Astrocyte (in vitro differentiated cells and primary cell): Measurements from ENCODE around the gene BUD23.

Source experiments
- EZH2 ChIP-seq: IDR thresholded peaks from 2 replicates; pipeline ENCODE4 v1.6.1; 2012; ENCODE audit warnings: mild to moderate bottlenecking, low read length, inconsistent platforms; ENCODE audit not compliant: insufficient read depth
- TF ChIP-seq, protein P1 (sequence below): IDR thresholded peaks from 2 replicates; pipeline ENCODE4 v1.5.1; 2011; ENCODE audit warnings: low read depth, mild to moderate bottlenecking, inconsistent platforms, low read length, moderate library complexity; ENCODE audit not compliant: insufficient read depth

- TF ChIP-seq EZH2 = no peak
- TF ChIP-seq, protein P1, sequence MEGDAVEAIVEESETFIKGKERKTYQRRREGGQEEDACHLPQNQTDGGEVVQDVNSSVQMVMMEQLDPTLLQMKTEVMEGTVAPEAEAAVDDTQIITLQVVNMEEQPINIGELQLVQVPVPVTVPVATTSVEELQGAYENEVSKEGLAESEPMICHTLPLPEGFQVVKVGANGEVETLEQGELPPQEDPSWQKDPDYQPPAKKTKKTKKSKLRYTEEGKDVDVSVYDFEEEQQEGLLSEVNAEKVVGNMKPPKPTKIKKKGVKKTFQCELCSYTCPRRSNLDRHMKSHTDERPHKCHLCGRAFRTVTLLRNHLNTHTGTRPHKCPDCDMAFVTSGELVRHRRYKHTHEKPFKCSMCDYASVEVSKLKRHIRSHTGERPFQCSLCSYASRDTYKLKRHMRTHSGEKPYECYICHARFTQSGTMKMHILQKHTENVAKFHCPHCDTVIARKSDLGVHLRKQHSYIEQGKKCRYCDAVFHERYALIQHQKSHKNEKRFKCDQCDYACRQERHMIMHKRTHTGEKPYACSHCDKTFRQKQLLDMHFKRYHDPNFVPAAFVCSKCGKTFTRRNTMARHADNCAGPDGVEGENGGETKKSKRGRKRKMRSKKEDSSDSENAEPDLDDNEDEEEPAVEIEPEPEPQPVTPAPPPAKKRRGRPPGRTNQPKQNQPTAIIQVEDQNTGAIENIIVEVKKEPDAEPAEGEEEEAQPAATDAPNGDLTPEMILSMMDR = no peak
Observed at GRCh38 chr7:73669858-73670385, 13.5 kb upstream of the BUD23 start.
